Measurements from ENCODE around the gene KCNAB2. TPM values are rescaled to one million over a fixed set of nuclear protein-coding genes. Genes with fewer than 3 reads are reported as not detected.

The KCNAB2 gene
- total and polyA plus RNA-seq, 4 donors, result 1.8 to 5.9 (median 4.5) TPM

GRCh38 chr1:6100861-6101783 is 55.4 kb downstream of the KCNAB2 start:
- Histone ChIP-seq H3K9ac (ENCODE audit: low read depth in 1 of 2, low read length in 2 of 2) (no peak overlapping the region), H3K27ac (ENCODE audit: low read depth in 1 of 2, low read length in 2 of 2) (no peak overlapping the region), H3K4me3 (ENCODE audit: low read depth in 1 of 3, low read length in 3 of 3) (no peak overlapping the region), H3K27me3 (ENCODE audit: control insufficient read depth in 4 of 4, insufficient read depth in 4 of 4, low read length in 3 of 4) (no peaks in the 10 kb centered on the region), H3K9me3 (ENCODE audit: control insufficient read depth in 4 of 4, low read length in 3 of 4) (no peaks in the 10 kb centered on the region), H3K4me1 (ENCODE audit: control insufficient read depth in 4 of 4, insufficient read depth in 4 of 4, low read length in 3 of 4) (no peaks in the 10 kb centered on the region), H3K36me3 (ENCODE audit: control insufficient read depth in 4 of 4, insufficient read depth in 3 of 4, low read depth in 1 of 4, low read length in 3 of 4) (no peaks in the 10 kb centered on the region)
- TF ChIP-seq HNF4G (IDR thresholded peaks at IDR 0.05) (no peak), JUND (IDR thresholded peaks at IDR 0.05) (no peak), ZBTB33 (IDR thresholded peaks at IDR 0.05) (no peak), REST (IDR thresholded peaks at IDR 0.05) (no peak), ATF3 (IDR thresholded peaks at IDR 0.05) (no peak), HNF4A (conservative IDR thresholded peaks at IDR 0.05) (no peak), YY1 (IDR thresholded peaks at IDR 0.05) (no peak), CTCF (IDR thresholded peaks at IDR 0.05; ENCODE audit: low read depth, low read length, missing input control) (no peak), SP1 (IDR thresholded peaks at IDR 0.05) (no peak), EGR1 (IDR thresholded peaks at IDR 0.05; ENCODE audit: low read depth in 2 of 2) (no peak), RAD21 (IDR thresholded peaks at IDR 0.05) (no peak), FOXA1 (IDR thresholded peaks at IDR 0.05) (no peak), FOXA2 (IDR thresholded peaks at IDR 0.05) (no peak), NR2F2 (IDR thresholded peaks at IDR 0.05) (no peak), TAF1 (conservative IDR thresholded peaks at IDR 0.05) (no peak), RXRA (IDR thresholded peaks at IDR 0.05) (no peak), GABPA (IDR thresholded peaks at IDR 0.05 in 1 of 2, conservative IDR thresholded peaks at IDR 0.05 in 1 of 2) (no peak)
- TF ChIP-seq, protein P1, sequence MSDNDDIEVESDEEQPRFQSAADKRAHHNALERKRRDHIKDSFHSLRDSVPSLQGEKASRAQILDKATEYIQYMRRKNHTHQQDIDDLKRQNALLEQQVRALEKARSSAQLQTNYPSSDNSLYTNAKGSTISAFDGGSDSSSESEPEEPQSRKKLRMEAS (IDR thresholded peaks at IDR 0.05), result no peak
- WGBS, result 54% methylated on average over 23 of the region's 23 CpGs
- DNase-seq (ENCODE audit: low spot score), result no peak

Measured in liver (tissue), 9 donors.